Measurements from ENCODE around the gene MAFG. TPM values are rescaled to one million over a fixed set of nuclear protein-coding genes. Genes with fewer than 3 reads are reported as not detected.
A peak's percentile ranks its signal among the peaks of the same experiment; 100 is the strongest.

MAFG gene
- total and polyA plus RNA-seq, 2 of the 13 experiments (the other 11 are each of a cell fraction or from before 2014, with no cell fraction given), result 14.5 to 20.0 TPM

- TF ChIP-seq KDM5A (IDR thresholded peaks at IDR 0.05; ENCODE audit: borderline replicate concordance, low read length) (no peak; the same call in 1 of the 2 replicates), THYN1 (CRISPR knock-in tag; IDR thresholded peaks at IDR 0.05; ENCODE audit: borderline replicate concordance, low read depth) (no peak), ZNF776 (CRISPR knock-in tag; IDR thresholded peaks at IDR 0.05) (no peak; the same call in 1 of the 2 replicates), ZNF383 (CRISPR knock-in tag; IDR thresholded peaks at IDR 0.05; ENCODE audit: borderline replicate concordance) (no peak), ZNF737 (CRISPR knock-in tag; IDR thresholded peaks at IDR 0.05; ENCODE audit: borderline replicate concordance) (no peak), PCBP1 (IDR thresholded peaks at IDR 0.05; ENCODE audit: borderline replicate concordance, low read depth, low read length) (peak; percentile 94), ZSCAN25 (CRISPR knock-in tag; IDR thresholded peaks at IDR 0.05) (peak; percentile 95), SRSF1 (optimal IDR thresholded peaks at IDR 0.05; ENCODE audit: low read depth, low read length) (peak; percentile 31), AGO1 (IDR thresholded peaks at IDR 0.05; ENCODE audit: low read depth, low read length, poor library complexity, severe bottlenecking) (peak; percentile 67), MNT (IDR thresholded peaks at IDR 0.05) (peak; percentile 38; the same call in 1 of the 2 replicates), GZF1 (CRISPR knock-in tag; IDR thresholded peaks at IDR 0.05) (no peak), ZNF7 (CRISPR knock-in tag; IDR thresholded peaks at IDR 0.05) (no peak), YY1 (IDR thresholded peaks at IDR 0.05; ENCODE audit: insufficient read depth, insufficient replicate concordance, low read depth, low read length) (no peak), THRA (CRISPR knock-in tag; IDR thresholded peaks at IDR 0.05; ENCODE audit: borderline replicate concordance) (0 out of 2 replicates have a peak, but pooled peaks have one; percentile 16), ZBTB42 (CRISPR knock-in tag; IDR thresholded peaks at IDR 0.05) (0 out of 2 replicates have a peak, but pooled peaks have one; percentile 33), ZBTB4 (CRISPR knock-in tag; IDR thresholded peaks at IDR 0.05; ENCODE audit: borderline replicate concordance) (no peak), SYNCRIP (IDR thresholded peaks at IDR 0.05; ENCODE audit: insufficient read depth, low read depth, low read length) (no peak), E2F5 (CRISPR knock-in tag; conservative IDR thresholded peaks at IDR 0.05) (no peak), NFIB (CRISPR knock-in tag; IDR thresholded peaks at IDR 0.05; ENCODE audit: borderline replicate concordance) (no peak)
These were observed 934 bp downstream of the MAFG start (continued) for GRCh38 chr17:81926451-81927151.

Measured in HepG2 (cell line).